Measurements from ENCODE around the gene NUSAP1.
A peak's percentile ranks its signal among the peaks of the same experiment; 100 is the strongest.
"Not testable (repeated sequence)": the region's sequence is repeated elsewhere in the genome, so short reads cannot be mapped to it uniquely, and the experiment has no call there.

Gene NUSAP1

DNA sequence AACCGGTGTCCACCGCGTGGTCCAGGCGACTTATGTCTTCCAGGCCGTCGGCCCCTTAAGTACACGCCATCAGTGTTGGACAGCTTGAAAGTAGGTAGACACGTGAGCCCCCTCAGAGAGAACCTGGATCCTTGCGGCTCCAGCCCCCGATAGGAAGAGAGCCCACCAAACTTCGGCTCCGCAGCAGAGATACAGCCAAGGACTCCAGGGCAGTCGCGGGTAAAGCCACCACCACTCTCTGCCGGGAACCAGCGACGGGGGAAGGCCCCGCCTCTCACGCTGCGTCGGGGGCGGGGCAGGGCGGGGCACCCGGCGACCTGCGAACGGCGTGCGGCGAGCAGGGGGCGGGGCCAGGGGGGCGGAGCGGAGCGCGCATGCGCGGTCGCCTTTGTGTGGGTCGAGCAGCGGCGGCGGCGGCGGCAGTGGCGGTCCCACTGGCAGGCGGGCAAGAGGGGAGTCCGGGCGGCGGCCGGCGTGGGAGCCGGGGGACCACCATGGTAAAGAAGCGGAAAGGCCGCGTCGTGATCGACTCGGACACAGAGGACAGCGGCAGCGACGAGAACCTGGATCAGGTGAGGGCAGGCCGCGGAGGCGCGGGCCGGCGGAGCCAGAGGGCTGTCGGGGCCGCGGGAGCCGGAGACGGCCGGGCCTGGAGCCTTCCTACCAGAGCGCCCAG is 84.2 kb downstream of the NUSAP1 start, which contains the start of gene RTF1:
RTF1 (plus strand) TSS at position 354 of the 676 bp plus-strand sequence; CDS start at position 375, 21 bp downstream.
- DNase-seq, result peak; percentile 85

DNA sequence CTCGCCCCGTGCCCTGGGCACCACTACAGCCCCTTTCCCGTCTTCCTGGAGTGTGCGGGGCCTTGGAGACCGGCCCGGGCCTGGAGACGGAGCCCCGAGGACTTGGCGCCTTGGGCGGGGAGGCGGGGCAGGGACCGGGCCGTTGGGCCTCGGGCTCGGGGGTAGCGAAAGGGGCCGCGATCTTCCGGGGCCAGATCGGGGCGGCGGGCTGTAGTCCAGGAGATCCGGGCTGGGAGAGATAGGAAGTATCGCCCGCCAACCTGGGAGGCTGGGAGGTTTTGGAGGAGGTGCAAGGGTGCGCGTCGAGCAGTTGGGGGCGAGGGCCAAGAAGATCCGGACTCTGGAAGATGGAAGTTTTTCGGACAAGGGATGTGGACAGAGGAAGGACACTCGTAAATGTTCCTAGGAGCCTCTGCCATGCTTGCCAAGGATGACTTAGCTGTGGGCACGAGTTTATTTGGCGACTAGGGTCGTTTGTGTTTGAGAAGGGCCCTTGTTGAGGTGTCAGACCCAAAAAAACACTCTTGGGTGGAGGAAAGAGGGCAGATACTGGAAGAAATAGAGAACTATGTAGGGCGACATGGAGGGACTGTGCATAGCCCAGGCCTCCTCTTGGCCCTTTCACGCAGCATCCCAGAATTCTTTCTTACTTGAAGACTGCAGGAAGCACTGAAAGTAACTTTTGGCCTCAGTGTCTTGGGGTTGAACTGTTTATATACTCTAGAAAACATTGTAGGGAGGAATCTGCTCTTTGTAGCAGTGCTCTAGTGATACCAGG is 84.9 kb downstream of the NUSAP1 start:
- no peak for DNase-seq

DNA sequence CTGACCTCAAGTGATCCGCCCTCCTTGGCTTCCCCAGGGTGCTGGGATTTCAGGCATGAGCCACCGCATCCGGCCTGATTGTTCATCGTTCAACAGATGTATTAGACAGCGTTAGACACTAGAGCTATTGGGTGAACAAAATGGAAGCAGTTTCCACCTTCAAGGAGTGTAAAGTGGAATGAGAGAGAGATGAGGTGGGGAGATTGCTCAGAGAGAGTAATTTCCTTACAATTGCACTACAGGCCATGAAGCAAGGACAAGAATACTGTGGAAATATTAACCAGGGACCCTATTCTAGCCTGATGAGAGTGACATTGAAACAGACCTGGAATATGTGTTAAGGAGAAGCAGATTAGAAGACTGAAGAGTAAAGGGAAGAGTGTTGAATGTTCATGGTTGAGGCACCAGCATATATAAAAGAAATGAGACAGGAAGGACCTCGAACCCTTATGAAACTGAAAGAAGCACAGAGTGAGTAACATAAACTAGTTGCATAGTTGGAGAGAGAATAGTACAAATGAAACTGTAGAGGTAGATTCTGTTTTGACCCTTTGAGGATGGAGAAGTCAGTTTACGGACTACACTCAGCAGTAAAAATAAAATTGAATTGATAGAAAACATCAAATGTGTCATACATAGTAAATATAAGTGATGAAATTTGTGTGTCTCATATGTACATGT is 91.4 kb downstream of the NUSAP1 start:
- DNase-seq, result no peak

DNA sequence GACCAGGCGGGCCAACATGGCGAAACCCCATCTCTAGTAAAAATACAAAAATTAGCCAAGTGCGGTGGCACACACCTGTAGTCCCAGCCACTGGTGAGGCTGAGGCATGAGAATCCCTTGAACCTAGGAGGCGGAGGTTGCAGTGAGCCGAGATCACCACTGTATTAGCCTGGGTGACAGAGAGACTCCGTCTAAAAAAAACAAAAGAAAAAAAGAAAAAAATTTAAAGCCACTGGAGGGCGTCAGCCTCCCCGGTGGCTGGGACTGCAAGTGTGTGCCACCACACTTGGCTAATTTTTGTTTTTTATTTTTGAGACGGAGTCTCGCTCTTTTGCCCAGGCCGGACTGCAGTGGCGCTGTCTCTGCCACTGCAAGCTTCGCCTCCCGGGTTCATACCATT is 92.1 kb downstream of the NUSAP1 start:
- DNase-seq, result no peak

DNA sequence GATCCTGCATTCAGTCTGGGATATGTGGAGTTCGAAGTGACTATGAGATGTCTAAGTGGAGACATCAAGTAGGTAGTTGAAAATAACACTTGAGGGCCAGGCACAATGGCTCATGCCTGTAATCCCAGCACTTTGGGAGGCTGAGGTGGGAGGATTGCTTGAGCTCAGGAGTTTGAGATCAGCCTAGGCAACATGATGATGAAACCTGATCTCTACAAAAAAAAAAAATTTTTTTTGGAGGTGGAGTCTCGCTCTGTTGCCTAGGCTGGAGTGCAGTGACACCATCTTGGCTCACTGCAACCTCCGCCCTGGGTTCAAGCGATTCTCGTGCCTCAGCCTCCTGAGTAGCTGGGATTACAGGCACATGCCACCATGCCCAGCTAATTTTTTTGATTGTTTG is 93.2 kb downstream of the NUSAP1 start:
- DNase-seq, result not testable (repeated sequence)

DNA sequence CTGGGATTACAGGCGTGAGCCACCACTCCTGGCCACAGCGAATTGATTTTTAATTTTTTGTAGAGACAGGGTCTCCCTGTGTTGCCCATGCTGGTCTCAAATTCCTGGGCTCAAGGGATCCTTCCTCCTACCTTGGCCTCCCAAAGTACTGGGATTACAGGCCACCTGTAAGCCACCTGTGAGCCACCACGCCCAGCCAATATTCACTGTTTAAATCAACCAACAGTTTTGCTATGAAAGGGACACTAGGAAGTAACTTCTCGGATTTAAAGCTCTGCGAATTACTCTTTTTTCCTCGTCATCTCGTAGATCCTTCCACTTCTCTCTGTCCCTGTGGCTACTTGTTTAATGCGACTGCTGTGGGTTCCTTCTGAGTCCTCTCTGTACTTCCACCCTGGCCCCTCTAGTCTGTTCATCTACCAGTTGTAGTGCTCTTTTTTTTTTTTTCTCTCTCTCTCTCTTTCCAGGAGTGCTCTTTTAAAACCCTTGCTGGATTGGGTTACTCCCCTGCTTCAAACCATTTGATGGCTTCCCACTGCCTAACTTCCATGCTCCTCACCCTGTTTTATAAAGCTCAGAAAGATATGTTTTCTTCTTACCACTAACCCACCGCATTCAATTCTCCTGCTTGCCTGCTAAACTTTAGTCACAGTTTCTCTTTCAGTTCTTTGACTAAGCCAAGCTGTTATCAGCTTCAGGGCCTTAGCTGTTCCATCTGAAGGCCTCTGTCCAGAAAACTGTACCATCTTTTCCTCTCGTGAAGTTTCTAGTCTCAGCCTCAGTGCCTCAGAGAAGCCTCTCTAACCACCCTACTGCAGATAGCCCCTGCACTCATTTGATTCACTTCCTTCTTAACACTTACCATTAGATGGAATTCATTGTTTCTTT is 96.6 kb downstream of the NUSAP1 start:
- no peak for DNase-seq
